Vagina (tissue), 2 donors: ENCODE results near the gene ZNF415.

Experiments
- POLR2AphosphoS5 ChIP-seq, 2 donors: sonication (generic); formaldehyde crosslinking; IDR thresholded peaks; one replicate each; pipeline ENCODE4 v1.9.0; 2017; ENCODE audit warnings: antibody characterized with exemption in 2 of 2, mild to moderate bottlenecking in 2 of 2, low read depth in 1 of 2; ENCODE audit not compliant: insufficient read depth in 1 of 2
- TF ChIP-seq, protein P1 (sequence below), 3 experiments: fragments of 450-650 bp in 2 of 3; fragments of 200-600 bp in 1 of 3; sonication (generic) in 1 of 3; IDR thresholded peaks; one replicate each; pipeline ENCODE4 v1.5.1; 2017 to 2019; ENCODE audit warnings: antibody characterized with exemption in 3 of 3, mild to moderate bottlenecking in 2 of 3, moderate library complexity in 2 of 3

DNA sequence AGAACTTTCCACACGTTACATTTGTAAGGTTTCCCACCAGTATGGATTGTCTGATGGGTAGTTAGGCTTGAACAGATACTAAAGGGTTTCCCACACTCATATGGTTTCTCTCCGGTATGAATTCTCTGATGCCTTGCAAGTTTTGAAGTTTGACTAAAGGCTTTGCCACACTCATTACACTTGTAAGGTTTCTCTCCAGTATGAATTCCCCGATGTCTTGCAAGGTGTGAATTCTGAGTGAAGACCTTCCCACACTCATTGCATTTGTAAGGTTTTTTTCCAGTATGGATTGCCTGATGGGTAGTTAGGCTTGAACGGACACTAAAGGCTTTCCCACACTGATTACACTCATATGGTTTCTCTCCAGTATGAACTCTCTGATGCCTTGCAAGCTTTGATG, 7.6 kb upstream of the ZNF415 start:
- no peak for TF ChIP-seq POLR2AphosphoS5 (IDR thresholded peaks at IDR 0.05; ENCODE audit: insufficient read depth in 1 of 2, low read depth in 1 of 2)
- TF ChIP-seq, protein P1, sequence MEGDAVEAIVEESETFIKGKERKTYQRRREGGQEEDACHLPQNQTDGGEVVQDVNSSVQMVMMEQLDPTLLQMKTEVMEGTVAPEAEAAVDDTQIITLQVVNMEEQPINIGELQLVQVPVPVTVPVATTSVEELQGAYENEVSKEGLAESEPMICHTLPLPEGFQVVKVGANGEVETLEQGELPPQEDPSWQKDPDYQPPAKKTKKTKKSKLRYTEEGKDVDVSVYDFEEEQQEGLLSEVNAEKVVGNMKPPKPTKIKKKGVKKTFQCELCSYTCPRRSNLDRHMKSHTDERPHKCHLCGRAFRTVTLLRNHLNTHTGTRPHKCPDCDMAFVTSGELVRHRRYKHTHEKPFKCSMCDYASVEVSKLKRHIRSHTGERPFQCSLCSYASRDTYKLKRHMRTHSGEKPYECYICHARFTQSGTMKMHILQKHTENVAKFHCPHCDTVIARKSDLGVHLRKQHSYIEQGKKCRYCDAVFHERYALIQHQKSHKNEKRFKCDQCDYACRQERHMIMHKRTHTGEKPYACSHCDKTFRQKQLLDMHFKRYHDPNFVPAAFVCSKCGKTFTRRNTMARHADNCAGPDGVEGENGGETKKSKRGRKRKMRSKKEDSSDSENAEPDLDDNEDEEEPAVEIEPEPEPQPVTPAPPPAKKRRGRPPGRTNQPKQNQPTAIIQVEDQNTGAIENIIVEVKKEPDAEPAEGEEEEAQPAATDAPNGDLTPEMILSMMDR (IDR thresholded peaks at IDR 0.05) = no peak
